Small intestine (tissue), 7 donors: ENCODE measurements around the gene KAT7. TPM values are rescaled to one million over a fixed set of nuclear protein-coding genes. Genes with fewer than 3 reads are reported as not detected.
A peak's percentile ranks its signal among the peaks of the same experiment; 100 is the strongest.

ENCODE experiments used
- DNase-seq, 2 donors: peaks; one replicate each; pipeline versions ENCODE4 v3.0.0 to v3.0.0-alpha.2; 2013
- FAIRE-seq: peaks from 2 replicates; lab custom pipeline; 2012; peaks lifted over from hg19 to GRCh38; lab: Jason Lieb, UNC
- H3K27ac ChIP-seq, 3 donors: one replicate each; pipeline ENCODE4 v1.5.1; 2013; ENCODE audit warnings: low read length in 2 of 3, mild to moderate bottlenecking in 2 of 3, control low read depth in 1 of 3, inconsistent platforms in 1 of 3, low read depth in 1 of 3, moderate library complexity in 1 of 3
- H3K27me3 ChIP-seq, 3 donors: one replicate each; pipeline ENCODE4 v1.6.1; 2013; ENCODE audit warnings: low read length in 3 of 3, inconsistent platforms in 1 of 3; ENCODE audit not compliant: control insufficient read depth in 3 of 3, insufficient read depth in 3 of 3
- H3K36me3 ChIP-seq, 3 donors: one replicate each; pipeline ENCODE4 v1.6.1; 2013; ENCODE audit warnings: low read length in 3 of 3, inconsistent platforms in 1 of 3, low read depth in 1 of 3, mild to moderate bottlenecking in 1 of 3, moderate library complexity in 1 of 3; ENCODE audit not compliant: control insufficient read depth in 3 of 3, insufficient read depth in 2 of 3
- H3K4me1 ChIP-seq, 3 donors: one replicate each; pipeline ENCODE4 v1.6.1; 2013; ENCODE audit warnings: low read length in 2 of 3, inconsistent platforms in 1 of 3, low read depth in 1 of 3, mild to moderate bottlenecking in 1 of 3, moderate library complexity in 1 of 3; ENCODE audit not compliant: control insufficient read depth in 3 of 3, insufficient read depth in 2 of 3
- H3K4me3 ChIP-seq, 3 donors: one replicate each; pipeline ENCODE4 v1.5.1; 2013; ENCODE audit warnings: low read length in 3 of 3, control low read depth in 1 of 3, inconsistent platforms in 1 of 3, low read depth in 1 of 3, mild to moderate bottlenecking in 1 of 3, moderate library complexity in 1 of 3
- H3K9me3 ChIP-seq, 2 donors: one replicate each; pipeline ENCODE4 v1.6.1; 2013; ENCODE audit warnings: low read depth in 1 of 2, low read length in 1 of 2; ENCODE audit not compliant: control insufficient read depth in 2 of 2, insufficient read depth in 1 of 2
- WGBS, 3 donors: extraction: QIAGEN DNeasy Blood & Tissue Kit; methylation state at CpG; one replicate each; pipeline ENCODE4 v1.1.7; 2013; 5-methylcytosine and 5-hydroxymethylcytosine counted together
- polyA plus RNA-seq, 4 donors: library from polyadenylated mRNA; stranded (reverse) in 3 of 4; unstranded in 1 of 4; fragments of 200-250 nt in 3 of 4; fragments of 120-200 nt in 1 of 4; gene quantifications; one replicate each; pipeline versions ENCODE4 v1.2.1 to v1.2.3, GENCODE V29; 2013
- donor health status: healthy with polysubstance abuse.
- donor health status: control.
- donor health status: control.
- donor health status: Bipolar disorder and iron deficiency.
- donor health status: healthy.

The KAT7 gene
- polyA plus RNA-seq, 4 donors, result 5.7 to 31.4 (median 9.2) TPM

GRCh38 chr17:49851387-49852291 is 63.2 kb downstream of the KAT7 start:
- H3K4me1 ChIP-seq, result peaks cover 0 to 13% (median 0%) of the 10 kb centered on the region in 3 donors

GRCh38 chr17:49853470-49854015 is 65.1 kb downstream of the KAT7 start:
- no peak for FAIRE-seq
- DNase-seq, result no peak
- H3K4me3 ChIP-seq, result no peak overlapping the region
- peaks cover 0 to 39% (median 0%) of the 10 kb centered on the region in 3 donors for H3K27me3 ChIP-seq
- H3K27ac ChIP-seq, result no peak overlapping the region
- H3K4me1 ChIP-seq, result peaks cover 0 to 13% (median 0%) of the 10 kb centered on the region in 3 donors
- H3K9me3 ChIP-seq, result no peaks in the 10 kb centered on the region
- WGBS, 3 donors, result 54 to 73% (median 72%) methylated on average over 10 of the region's 10 CpGs
- H3K36me3 ChIP-seq, result no peaks in the 10 kb centered on the region

More at GRCh38 chr17:49851387-49852291, 63.2 kb downstream of the KAT7 start:
- Histone ChIP-seq H3K27me3 (peaks cover 0 to 39% (median 0%) of the 10 kb centered on the region in 3 donors), H3K36me3 (peaks cover 0 to 8% (median 0%) of the 10 kb centered on the region in 3 donors), H3K9me3 (no peaks in the 10 kb centered on the region), H3K27ac (peak overlapping the region in 1 of 3 donors; percentile 40), H3K4me3 (peak overlapping the region; percentile 44 to 54 (median 44))
- WGBS, 3 donors, result 3 to 5% (median 3%) methylated on average over 51 to 55 of the region's 55 CpGs
- FAIRE-seq (no peak), DNase-seq (peak in 1 of 2 donors; percentile 68)

- H3K36me3 ChIP-seq, result no peaks in the 10 kb centered on the region
- H3K9me3 ChIP-seq, result no peaks in the 10 kb centered on the region
- FAIRE-seq (no peak), DNase-seq (no peak)
- H3K27me3 ChIP-seq, result peaks cover 0 to 39% (median 0%) of the 10 kb centered on the region in 3 donors
- H3K4me1 ChIP-seq, result peaks cover 0 to 13% (median 0%) of the 10 kb centered on the region in 3 donors
- no peak overlapping the region for H3K27ac ChIP-seq
- WGBS, 3 donors, result 88 to 92% (median 90%) methylated on average over 5 of the region's 5 CpGs
- H3K4me3 ChIP-seq, result no peak overlapping the region
Observed at GRCh38 chr17:49854126-49854525, 65.6 kb downstream of the KAT7 start.

GRCh38 chr17:49858796-49859195 is 70.3 kb downstream of the KAT7 start:
- DNase-seq (no peak), FAIRE-seq (no peak)
- H3K4me3 ChIP-seq, result no peak overlapping the region
- no peaks in the 10 kb centered on the region for H3K36me3 ChIP-seq
- H3K4me1 ChIP-seq, result peaks cover 0 to 6% (median 0%) of the 10 kb centered on the region in 3 donors
- H3K27ac ChIP-seq, result no peak overlapping the region
- peaks cover 0 to 4% (median 0%) of the 10 kb centered on the region in 3 donors for H3K27me3 ChIP-seq
- 62 to 66% (median 63%) methylated on average over 6 of the region's 6 CpGs for WGBS, 3 donors
- no peaks in the 10 kb centered on the region for H3K9me3 ChIP-seq

GRCh38 chr17:49859991-49860953 is 71.8 kb downstream of the KAT7 start:
- Histone ChIP-seq H3K9me3 (no peaks in the 10 kb centered on the region), H3K4me1 (peaks cover 0 to 6% (median 0%) of the 10 kb centered on the region in 3 donors), H3K36me3 (no peaks in the 10 kb centered on the region), H3K27ac (no peak overlapping the region), H3K4me3 (no peak overlapping the region), H3K27me3 (peaks cover 0 to 4% (median 0%) of the 10 kb centered on the region in 3 donors)
- 48 to 65% (median 53%) methylated on average over 20 of the region's 20 CpGs for WGBS, 3 donors
- DNase-seq, result no peak
- no peak for FAIRE-seq

- WGBS, 3 donors, result 31 to 42% (median 32%) methylated on average over 16 of the region's 16 CpGs
- no peaks in the 10 kb centered on the region for H3K36me3 ChIP-seq
- FAIRE-seq (no peak), DNase-seq (peak; percentile 47 to 82)
- H3K4me3 ChIP-seq, result no peak overlapping the region
- H3K27ac ChIP-seq, result no peak overlapping the region
- H3K4me1 ChIP-seq, result peaks cover 0 to 6% (median 0%) of the 10 kb centered on the region in 3 donors
- H3K27me3 ChIP-seq, result peaks cover 0 to 4% (median 0%) of the 10 kb centered on the region in 3 donors
- no peaks in the 10 kb centered on the region for H3K9me3 ChIP-seq
Observed at GRCh38 chr17:49861150-49861884, 72.8 kb downstream of the KAT7 start.

GRCh38 chr17:49862781-49863331 is 74.4 kb downstream of the KAT7 start:
- Histone ChIP-seq H3K36me3 (no peaks in the 10 kb centered on the region), H3K9me3 (no peaks in the 10 kb centered on the region), H3K4me3 (no peak overlapping the region), H3K4me1 (peaks cover 0 to 6% (median 0%) of the 10 kb centered on the region in 3 donors), H3K27me3 (peaks cover 0 to 6% (median 0%) of the 10 kb centered on the region in 3 donors), H3K27ac (no peak overlapping the region)
- DNase-seq (no peak), FAIRE-seq (no peak)
- 39 to 61% (median 43%) methylated on average over 11 to 17 of the region's 17 CpGs for WGBS, 3 donors
